DND-41 (cell line): ENCODE measurements around the gene PKD1L1.

Experiments
- ATAC-seq: fragments of 200-7000 bp; cut with Tn5 transposase; 3 replicates; pipeline ENCODE4 v1.9.1; 2021; ENCODE audit warnings: low read depth; ENCODE audit not compliant: insufficient read depth
- DNase-seq: peaks from one replicate; pipeline ENCODE4 v3.0.0-alpha.2; 2020
- H2AFZ ChIP-seq: 2 replicates; pipeline ENCODE4 v1.6.0; 2012; ENCODE audit warnings: low read depth, low read length
- H3K27ac ChIP-seq: 2 replicates; pipeline ENCODE4 v1.5.1; 2012; ENCODE audit warnings: low read length, inconsistent platforms
- H3K27me3 ChIP-seq: fragments of 200-600 bp; sonication (generic); 2 replicates; pipeline ENCODE4 v1.6.0; 2012; ENCODE audit warnings: low read length, mild to moderate bottlenecking, inconsistent platforms; ENCODE audit not compliant: insufficient read depth, poor library complexity
- H3K36me3 ChIP-seq: 2 replicates; pipeline ENCODE4 v1.5.1; 2012; ENCODE audit warnings: low read length, inconsistent platforms; ENCODE audit not compliant: insufficient read depth
- H3K4me1 ChIP-seq: 2 replicates; pipeline ENCODE4 v1.5.1; 2012; ENCODE audit warnings: mild to moderate bottlenecking, low read length; ENCODE audit not compliant: insufficient read depth
- H3K4me2 ChIP-seq: 2 replicates; pipeline ENCODE4 v1.6.0; 2012; ENCODE audit warnings: mild to moderate bottlenecking, moderate library complexity, low read length, inconsistent platforms; ENCODE audit not compliant: insufficient read depth
- H3K4me3 ChIP-seq, 2 experiments: fragments of 200-600 bp in 1 of 2; shearing (Covaris generic) in 1 of 2; 2 replicates each; pipeline ENCODE4 v1.5.1; 2012 to 2016; ENCODE audit warnings: inconsistent platforms in 2 of 2, low read length in 2 of 2, mild to moderate bottlenecking in 2 of 2, low read depth in 1 of 2, moderate library complexity in 1 of 2
- H3K79me2 ChIP-seq: 2 replicates; pipeline ENCODE4 v1.6.0; 2012; ENCODE audit warnings: low read length, inconsistent platforms; ENCODE audit not compliant: insufficient read depth
- H3K9ac ChIP-seq: 2 replicates; pipeline ENCODE4 v1.6.0; 2012; ENCODE audit warnings: low read depth, mild to moderate bottlenecking, inconsistent platforms, low read length, moderate library complexity
- H3K9me3 ChIP-seq: 2 replicates; pipeline ENCODE4 v1.5.1; 2012; ENCODE audit warnings: low read length, moderate library complexity, mild to moderate bottlenecking, inconsistent platforms; ENCODE audit not compliant: insufficient read depth, severe bottlenecking
- H4K20me1 ChIP-seq: 2 replicates; pipeline ENCODE4 v1.6.0; 2012; ENCODE audit warnings: low read length; ENCODE audit not compliant: insufficient read depth
- EZH2 ChIP-seq: IDR thresholded peaks from 3 replicates; pipeline ENCODE4 v1.6.1; 2012; ENCODE audit warnings: borderline replicate concordance, low read depth, mild to moderate bottlenecking, moderate library complexity, low read length, inconsistent platforms; ENCODE audit not compliant: severe bottlenecking
- TF ChIP-seq, protein P1 (sequence below): IDR thresholded peaks from 2 replicates; pipeline ENCODE4 v1.5.1; 2012; ENCODE audit warnings: borderline replicate concordance, low read length, moderate library complexity, mild to moderate bottlenecking; ENCODE audit not compliant: poor library complexity, severe bottlenecking; ENCODE audit errors: extremely low read depth

PKD1L1 gene

DNA sequence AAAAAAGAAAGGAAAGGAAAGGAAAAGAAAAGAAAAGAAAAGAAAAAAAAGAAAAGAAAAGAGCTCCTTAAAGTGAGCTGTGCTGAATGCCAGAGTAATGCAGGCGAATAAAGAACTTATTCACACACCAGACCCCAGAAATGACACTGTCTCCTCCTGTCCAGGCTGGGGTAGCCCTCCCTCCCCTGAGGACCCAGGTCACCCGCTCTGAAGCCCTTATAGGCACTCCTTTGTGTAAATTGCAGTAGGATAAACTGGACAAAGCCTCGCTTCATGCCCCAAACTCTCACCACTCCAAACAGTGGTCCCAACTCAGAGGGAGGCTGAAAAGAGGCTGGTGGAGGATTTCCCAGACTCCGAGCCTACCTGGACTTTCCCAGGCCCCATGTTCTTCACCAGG is 46.3 kb downstream of the PKD1L1 start:
- Histone ChIP-seq H3K27ac (no peak overlapping the region), H3K9me3 (no peaks in the 10 kb centered on the region), H4K20me1 (no peaks in the 10 kb centered on the region), H2AFZ (no peak overlapping the region), H3K36me3 (no peaks in the 10 kb centered on the region), H3K4me2 (no peak overlapping the region), H3K27me3 (no peaks in the 10 kb centered on the region), H3K4me3 (no peak overlapping the region), H3K79me2 (no peaks in the 10 kb centered on the region), H3K4me1 (no peaks in the 10 kb centered on the region), H3K9ac (no peak overlapping the region)
- no peak for TF ChIP-seq EZH2
- ATAC-seq = no peak
- DNase-seq = no peak

DNA sequence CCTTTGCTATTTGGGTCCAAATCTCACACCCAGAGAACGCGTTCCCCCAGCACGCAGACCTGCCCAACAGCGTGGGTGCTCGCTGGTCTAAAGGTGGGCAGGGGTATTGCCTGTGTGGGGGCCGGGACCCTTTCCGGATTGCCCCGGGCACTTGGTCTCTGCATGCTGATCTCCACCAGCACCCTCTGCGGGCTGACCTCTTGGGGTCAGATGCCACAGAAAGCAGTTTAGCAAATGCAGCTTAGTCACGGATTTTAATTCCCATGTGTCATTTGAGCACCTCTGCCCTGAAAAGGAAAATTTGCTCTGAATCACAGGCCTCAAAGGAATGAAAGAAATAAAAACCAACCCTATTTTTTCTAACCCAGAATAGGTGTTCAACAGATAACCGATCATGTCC is 46.7 kb downstream of the PKD1L1 start:
- no peak for ATAC-seq
- Histone ChIP-seq H3K4me1 (no peaks in the 10 kb centered on the region), H3K36me3 (no peaks in the 10 kb centered on the region), H3K27me3 (no peaks in the 10 kb centered on the region), H3K9ac (no peak overlapping the region), H3K79me2 (no peaks in the 10 kb centered on the region), H3K4me2 (no peak overlapping the region), H3K27ac (no peak overlapping the region), H2AFZ (no peak overlapping the region), H3K4me3 (no peak overlapping the region), H4K20me1 (no peaks in the 10 kb centered on the region), H3K9me3 (no peaks in the 10 kb centered on the region)
- no peak for TF ChIP-seq EZH2
- no peak for DNase-seq

DNA sequence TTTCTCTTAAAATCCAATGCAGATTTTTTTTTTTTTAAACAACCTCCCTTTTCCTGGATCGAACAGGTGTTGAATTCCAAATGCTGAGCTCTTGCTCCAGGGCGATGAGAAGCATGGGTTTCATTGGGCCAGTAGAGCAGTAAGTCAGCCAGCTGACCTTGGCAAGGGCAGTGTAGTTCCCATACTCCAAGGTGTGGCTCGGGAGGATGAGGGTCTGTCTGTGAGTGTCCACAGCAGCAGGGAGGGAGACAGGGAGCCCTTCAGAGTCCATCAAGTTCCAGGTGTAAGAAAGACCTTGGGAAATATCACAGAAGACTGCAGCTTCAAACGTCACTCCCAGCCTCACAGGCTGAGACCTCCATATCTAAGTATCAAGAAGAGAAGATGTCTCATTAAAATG is 50.4 kb downstream of the PKD1L1 start:
- DNase-seq (no peak), ATAC-seq (no peak)
- H3K4me1 ChIP-seq = no peaks in the 10 kb centered on the region
- no peak overlapping the region for H2AFZ ChIP-seq
- H4K20me1 ChIP-seq = no peaks in the 10 kb centered on the region
- no peaks in the 10 kb centered on the region for H3K9me3 ChIP-seq
- no peaks in the 10 kb centered on the region for H3K79me2 ChIP-seq
- H3K9ac ChIP-seq = no peak overlapping the region
- no peaks in the 10 kb centered on the region for H3K36me3 ChIP-seq
- H3K27ac ChIP-seq = no peak overlapping the region
- TF ChIP-seq EZH2 = no peak
- no peaks in the 10 kb centered on the region for H3K27me3 ChIP-seq
- no peak overlapping the region for H3K4me3 ChIP-seq
- H3K4me2 ChIP-seq = no peak overlapping the region

DNA sequence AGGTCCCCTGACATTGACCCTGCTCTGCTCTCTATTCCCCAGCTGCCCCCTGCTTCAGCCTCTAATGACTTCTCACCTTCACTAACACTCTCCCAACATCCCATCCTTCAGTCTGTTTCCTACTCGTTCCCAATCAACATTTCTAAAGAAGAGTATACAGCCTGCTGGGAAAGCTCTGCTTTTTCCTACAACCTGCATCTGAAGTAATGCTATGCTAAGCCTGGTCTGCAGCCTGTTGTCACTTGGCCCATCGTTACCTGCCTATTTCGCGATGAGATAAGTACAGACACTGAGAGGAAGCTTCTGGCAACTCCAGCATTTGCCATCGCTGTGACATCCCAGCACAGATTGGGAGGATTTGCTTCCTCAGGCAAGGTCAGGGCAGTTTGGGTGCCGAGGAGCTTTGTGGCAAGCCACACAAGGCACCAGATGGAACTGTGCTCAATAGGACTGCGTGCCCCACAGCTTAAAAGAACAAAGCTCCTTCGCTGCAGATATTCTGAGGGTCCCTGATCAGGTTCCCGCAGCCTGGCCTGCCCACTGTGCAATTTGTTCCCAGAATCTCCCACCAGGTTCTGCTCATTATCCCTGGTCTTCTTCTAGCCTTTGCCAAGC is 51.4 kb downstream of the PKD1L1 start:
- Histone ChIP-seq H3K4me2 (no peak overlapping the region), H3K9me3 (no peaks in the 10 kb centered on the region), H3K4me1 (no peaks in the 10 kb centered on the region), H4K20me1 (no peaks in the 10 kb centered on the region), H3K9ac (no peak overlapping the region), H3K36me3 (no peaks in the 10 kb centered on the region), H3K27ac (no peak overlapping the region), H3K79me2 (no peaks in the 10 kb centered on the region), H2AFZ (no peak overlapping the region), H3K27me3 (no peaks in the 10 kb centered on the region), H3K4me3 (no peak overlapping the region)
- DNase-seq (no peak), ATAC-seq (no peak)
- TF ChIP-seq EZH2 = no peak
- TF ChIP-seq, protein P1, sequence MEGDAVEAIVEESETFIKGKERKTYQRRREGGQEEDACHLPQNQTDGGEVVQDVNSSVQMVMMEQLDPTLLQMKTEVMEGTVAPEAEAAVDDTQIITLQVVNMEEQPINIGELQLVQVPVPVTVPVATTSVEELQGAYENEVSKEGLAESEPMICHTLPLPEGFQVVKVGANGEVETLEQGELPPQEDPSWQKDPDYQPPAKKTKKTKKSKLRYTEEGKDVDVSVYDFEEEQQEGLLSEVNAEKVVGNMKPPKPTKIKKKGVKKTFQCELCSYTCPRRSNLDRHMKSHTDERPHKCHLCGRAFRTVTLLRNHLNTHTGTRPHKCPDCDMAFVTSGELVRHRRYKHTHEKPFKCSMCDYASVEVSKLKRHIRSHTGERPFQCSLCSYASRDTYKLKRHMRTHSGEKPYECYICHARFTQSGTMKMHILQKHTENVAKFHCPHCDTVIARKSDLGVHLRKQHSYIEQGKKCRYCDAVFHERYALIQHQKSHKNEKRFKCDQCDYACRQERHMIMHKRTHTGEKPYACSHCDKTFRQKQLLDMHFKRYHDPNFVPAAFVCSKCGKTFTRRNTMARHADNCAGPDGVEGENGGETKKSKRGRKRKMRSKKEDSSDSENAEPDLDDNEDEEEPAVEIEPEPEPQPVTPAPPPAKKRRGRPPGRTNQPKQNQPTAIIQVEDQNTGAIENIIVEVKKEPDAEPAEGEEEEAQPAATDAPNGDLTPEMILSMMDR = no peak

DNA sequence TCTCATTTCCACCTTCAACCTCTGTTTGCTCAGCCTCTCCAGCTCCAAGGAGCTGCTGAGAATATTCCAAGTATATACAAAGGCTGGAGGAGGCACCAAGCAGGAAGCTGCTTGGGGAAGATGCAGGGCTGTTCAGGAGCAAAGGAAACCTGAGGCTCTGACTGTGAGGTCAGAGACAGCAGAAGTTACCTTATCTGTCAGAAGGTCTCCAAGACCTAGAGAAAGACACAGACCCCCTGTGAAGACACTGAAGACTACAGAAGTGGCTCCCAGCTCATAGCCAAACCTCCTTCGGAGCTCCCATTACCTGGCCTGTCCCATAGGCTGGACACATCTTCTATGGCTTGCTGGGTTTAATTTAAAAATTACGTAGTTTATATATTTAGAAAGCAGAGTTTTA is 53.2 kb downstream of the PKD1L1 start:
- no peak overlapping the region for H3K9ac ChIP-seq
- no peak for DNase-seq
- TF ChIP-seq EZH2 = no peak
- TF ChIP-seq, protein P1 = no peak
- ATAC-seq = no peak
- no peak overlapping the region for H3K4me2 ChIP-seq
- H3K4me1 ChIP-seq = no peaks in the 10 kb centered on the region
- no peak overlapping the region for H2AFZ ChIP-seq
- no peaks in the 10 kb centered on the region for H3K9me3 ChIP-seq
- H3K36me3 ChIP-seq = no peaks in the 10 kb centered on the region
- H3K4me3 ChIP-seq = no peak overlapping the region
- H3K27me3 ChIP-seq = no peaks in the 10 kb centered on the region
- H4K20me1 ChIP-seq = no peaks in the 10 kb centered on the region
- H3K79me2 ChIP-seq = no peaks in the 10 kb centered on the region
- H3K27ac ChIP-seq = no peak overlapping the region
